GM23338 (cell line): ENCODE results near the gene ZDHHC20.

Experiments
- CREB1 ChIP-seq: fragments of 250-450 bp; sonication (Bioruptor Pico); IDR thresholded peaks from 2 replicates; pipeline ENCODE4 v1.5.0; 2020; ENCODE audit warnings: low read depth, mild to moderate bottlenecking, moderate library complexity
- CTCF ChIP-seq, 2 experiments: fragments of 200-600 bp in 1 of 2; sonication (generic) in 1 of 2; conservative IDR thresholded peaks; 2 replicates each; pipeline versions ENCODE4 v1.5.1 to v1.6.1; 2016 to 2017; ENCODE audit warnings: antibody characterized with exemption in 2 of 2, low read depth in 2 of 2, mild to moderate bottlenecking in 2 of 2, moderate library complexity in 1 of 2
- EZH2 ChIP-seq: fragments of 200-600 bp; sonication (generic); IDR thresholded peaks from one replicate; pipeline ENCODE4 v1.8.0; 2017; ENCODE audit warnings: antibody characterized with exemption, mild to moderate bottlenecking, low read depth; ENCODE audit not compliant: unreplicated experiment
- EZH2phosphoT487 ChIP-seq: fragments of 200-600 bp; sonication (generic); IDR thresholded peaks from one replicate; pipeline ENCODE4 v1.8.1; 2018; ENCODE audit warnings: antibody characterized with exemption; ENCODE audit not compliant: unreplicated experiment
- JUNB ChIP-seq: IDR thresholded peaks from one replicate; pipeline ENCODE4 v1.6.1; 2016; ENCODE audit warnings: antibody characterized with exemption; ENCODE audit not compliant: unreplicated experiment
- POLR2AphosphoS5 ChIP-seq: IDR thresholded peaks from 2 replicates; pipeline ENCODE4 v1.6.1; 2016; ENCODE audit warnings: antibody characterized with exemption, low read depth
- ZNF114 ChIP-seq: fragments of 250-450 bp; sonication (Bioruptor Pico); IDR thresholded peaks from 2 replicates; pipeline ENCODE4 v1.5.0; 2020; ENCODE audit warnings: mild to moderate bottlenecking, moderate library complexity
- TF ChIP-seq, protein P1 (sequence below): IDR thresholded peaks from one replicate; pipeline ENCODE4 v1.6.1; 2018; ENCODE audit warnings: antibody characterized with exemption; ENCODE audit not compliant: unreplicated experiment

- no peak for TF ChIP-seq CTCF (conservative IDR thresholded peaks at IDR 0.05; ENCODE audit: low read depth in 2 of 2)
- TF ChIP-seq, protein P1, sequence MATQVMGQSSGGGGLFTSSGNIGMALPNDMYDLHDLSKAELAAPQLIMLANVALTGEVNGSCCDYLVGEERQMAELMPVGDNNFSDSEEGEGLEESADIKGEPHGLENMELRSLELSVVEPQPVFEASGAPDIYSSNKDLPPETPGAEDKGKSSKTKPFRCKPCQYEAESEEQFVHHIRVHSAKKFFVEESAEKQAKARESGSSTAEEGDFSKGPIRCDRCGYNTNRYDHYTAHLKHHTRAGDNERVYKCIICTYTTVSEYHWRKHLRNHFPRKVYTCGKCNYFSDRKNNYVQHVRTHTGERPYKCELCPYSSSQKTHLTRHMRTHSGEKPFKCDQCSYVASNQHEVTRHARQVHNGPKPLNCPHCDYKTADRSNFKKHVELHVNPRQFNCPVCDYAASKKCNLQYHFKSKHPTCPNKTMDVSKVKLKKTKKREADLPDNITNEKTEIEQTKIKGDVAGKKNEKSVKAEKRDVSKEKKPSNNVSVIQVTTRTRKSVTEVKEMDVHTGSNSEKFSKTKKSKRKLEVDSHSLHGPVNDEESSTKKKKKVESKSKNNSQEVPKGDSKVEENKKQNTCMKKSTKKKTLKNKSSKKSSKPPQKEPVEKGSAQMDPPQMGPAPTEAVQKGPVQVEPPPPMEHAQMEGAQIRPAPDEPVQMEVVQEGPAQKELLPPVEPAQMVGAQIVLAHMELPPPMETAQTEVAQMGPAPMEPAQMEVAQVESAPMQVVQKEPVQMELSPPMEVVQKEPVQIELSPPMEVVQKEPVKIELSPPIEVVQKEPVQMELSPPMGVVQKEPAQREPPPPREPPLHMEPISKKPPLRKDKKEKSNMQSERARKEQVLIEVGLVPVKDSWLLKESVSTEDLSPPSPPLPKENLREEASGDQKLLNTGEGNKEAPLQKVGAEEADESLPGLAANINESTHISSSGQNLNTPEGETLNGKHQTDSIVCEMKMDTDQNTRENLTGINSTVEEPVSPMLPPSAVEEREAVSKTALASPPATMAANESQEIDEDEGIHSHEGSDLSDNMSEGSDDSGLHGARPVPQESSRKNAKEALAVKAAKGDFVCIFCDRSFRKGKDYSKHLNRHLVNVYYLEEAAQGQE = no peak
- TF ChIP-seq JUNB = no peak
- TF ChIP-seq POLR2AphosphoS5 = no peak
- no peak for TF ChIP-seq ZNF114 (CRISPR knock-in tag)
- no peak for TF ChIP-seq EZH2phosphoT487
- no peak for TF ChIP-seq CREB1
- TF ChIP-seq EZH2 = no peak
These were observed 15.9 kb downstream of the ZDHHC20 start for GRCh38 chr13:21443171-21443570.
